Skeletal muscle satellite cell (primary cell): ENCODE measurements around the gene CDHR2.

Experiments used
- H3K27me3 ChIP-seq: 2 replicates; pipeline ENCODE4 v1.7.0; 2013; ENCODE audit warnings: low read length; ENCODE audit not compliant: control insufficient read depth, insufficient read depth
- H3K36me3 ChIP-seq: 2 replicates; pipeline ENCODE4 v1.7.0; 2013; ENCODE audit warnings: mild to moderate bottlenecking, control low read depth, low read length; ENCODE audit not compliant: insufficient read depth
- H3K4me1 ChIP-seq: 2 replicates; pipeline ENCODE4 v1.7.0; 2013; ENCODE audit warnings: low read length; ENCODE audit not compliant: control insufficient read depth, insufficient read depth
- H3K4me2 ChIP-seq: 2 replicates; pipeline ENCODE4 v1.7.0; 2013; ENCODE audit warnings: mild to moderate bottlenecking, low read length
- H3K4me3 ChIP-seq: 2 replicates; pipeline ENCODE4 v1.7.0; 2013; ENCODE audit warnings: low read length
- H3K9ac ChIP-seq: 2 replicates; pipeline ENCODE4 v1.7.0; 2013; ENCODE audit warnings: mild to moderate bottlenecking, low read depth, low read length, moderate library complexity
- H3K9me3 ChIP-seq: replicated peaks from 2 replicates; pipeline ENCODE4 v1.7.0; 2013; ENCODE audit warnings: mild to moderate bottlenecking, control low read depth, low read length

The CDHR2 gene

DNA sequence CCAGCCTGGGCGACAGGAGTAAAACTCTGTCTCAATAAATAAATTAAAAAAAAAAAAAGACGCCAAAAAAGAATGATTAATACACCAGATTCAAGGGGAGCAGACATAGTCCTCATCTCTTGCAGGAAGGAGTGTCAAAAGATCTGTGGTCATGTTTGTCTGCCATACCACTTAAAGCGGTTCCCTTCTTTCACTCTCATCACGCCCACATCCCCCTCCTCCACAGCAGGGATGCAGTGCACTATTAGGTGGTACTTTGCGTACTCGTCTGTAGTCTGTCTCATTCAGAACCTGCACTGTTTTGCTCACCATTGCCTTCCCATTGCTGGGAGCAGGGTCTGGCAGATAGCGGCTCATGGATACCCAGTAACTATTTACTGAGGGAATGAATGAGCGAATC is 11.2 kb downstream of the CDHR2 start:
- Histone ChIP-seq H3K9me3 (no peaks in the 10 kb centered on the region), H3K36me3 (no peaks in the 10 kb centered on the region), H3K4me1 (peaks cover 5% of the 10 kb centered on the region), H3K9ac (no peak overlapping the region), H3K27me3 (peaks cover 13% of the 10 kb centered on the region), H3K4me2 (no peak overlapping the region), H3K4me3 (no peak overlapping the region)

DNA sequence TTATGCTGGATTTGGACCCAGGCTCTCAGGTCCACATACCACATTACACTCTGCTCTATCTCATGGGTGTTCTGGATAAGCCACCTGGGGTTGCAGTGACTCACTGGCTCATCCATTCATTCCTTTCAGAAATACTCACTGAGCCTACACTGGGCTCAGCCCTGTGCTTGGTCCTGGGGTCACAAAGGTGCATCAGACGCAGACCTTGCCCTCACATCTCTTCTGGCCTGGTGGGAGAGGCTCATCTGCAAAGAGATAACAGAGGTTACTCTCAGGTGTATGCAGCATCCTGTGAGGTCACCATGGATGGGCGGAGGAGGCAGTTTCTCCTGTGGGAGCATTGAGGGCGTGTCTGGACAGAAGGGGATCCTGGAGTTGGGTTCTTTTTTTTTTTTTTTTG is 12.1 kb downstream of the CDHR2 start:
- H3K4me3 ChIP-seq, result no peak overlapping the region
- peaks cover 16% of the 10 kb centered on the region for H3K27me3 ChIP-seq
- H3K9ac ChIP-seq, result no peak overlapping the region
- H3K4me1 ChIP-seq, result no peaks in the 10 kb centered on the region
- H3K4me2 ChIP-seq, result no peak overlapping the region
- no peaks in the 10 kb centered on the region for H3K36me3 ChIP-seq
- no peaks in the 10 kb centered on the region for H3K9me3 ChIP-seq

DNA sequence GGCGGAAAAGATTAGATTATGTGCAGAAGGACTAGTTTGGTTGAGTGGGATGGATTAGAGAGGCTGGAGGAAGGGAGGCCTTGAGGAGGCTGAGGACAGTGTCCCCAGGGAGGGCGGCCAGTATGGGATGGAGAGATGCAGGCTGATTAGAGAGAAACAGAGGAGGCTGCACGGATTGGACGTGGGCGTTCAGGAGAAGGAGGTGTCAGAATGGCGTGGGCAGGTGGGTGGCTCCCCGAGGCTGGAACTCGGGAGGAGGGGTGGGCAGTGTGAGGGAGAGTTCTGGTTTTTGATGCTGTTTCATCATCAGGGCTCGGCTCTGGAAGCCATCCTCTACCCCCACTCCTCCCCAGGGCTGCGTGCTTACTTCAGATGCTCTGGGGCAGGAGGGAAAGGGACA is 13.0 kb downstream of the CDHR2 start:
- H3K27me3 ChIP-seq, result peaks cover 19% of the 10 kb centered on the region
- H3K9me3 ChIP-seq, result no peaks in the 10 kb centered on the region
- H3K4me1 ChIP-seq, result no peaks in the 10 kb centered on the region
- no peak overlapping the region for H3K9ac ChIP-seq
- no peak overlapping the region for H3K4me3 ChIP-seq
- H3K36me3 ChIP-seq, result no peaks in the 10 kb centered on the region
- no peak overlapping the region for H3K4me2 ChIP-seq

DNA sequence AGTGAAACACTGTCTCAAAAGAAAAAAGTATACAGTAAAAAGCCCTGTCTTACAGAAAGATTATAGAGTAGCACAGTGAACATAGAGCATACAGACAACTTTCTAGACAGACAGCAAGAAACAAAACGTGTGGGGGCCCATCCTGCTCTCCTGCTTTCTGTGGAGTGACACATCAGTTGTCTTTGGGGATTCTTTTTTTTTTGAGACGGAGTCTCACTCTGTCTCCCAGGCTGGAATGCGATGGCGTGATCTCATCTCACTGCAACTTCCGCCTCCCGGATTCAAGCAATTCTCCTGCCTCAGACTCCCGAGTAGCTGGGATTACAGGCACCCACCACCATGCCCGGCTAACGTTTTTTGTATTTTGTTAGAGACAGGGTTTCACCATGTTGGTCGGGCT is 14.9 kb downstream of the CDHR2 start:
- H3K4me3 ChIP-seq, result no peak overlapping the region
- no peak overlapping the region for H3K9ac ChIP-seq
- H3K4me1 ChIP-seq, result no peaks in the 10 kb centered on the region
- H3K4me2 ChIP-seq, result no peak overlapping the region
- H3K36me3 ChIP-seq, result no peaks in the 10 kb centered on the region
- H3K9me3 ChIP-seq, result no peaks in the 10 kb centered on the region
- H3K27me3 ChIP-seq, result peaks cover 26% of the 10 kb centered on the region

DNA sequence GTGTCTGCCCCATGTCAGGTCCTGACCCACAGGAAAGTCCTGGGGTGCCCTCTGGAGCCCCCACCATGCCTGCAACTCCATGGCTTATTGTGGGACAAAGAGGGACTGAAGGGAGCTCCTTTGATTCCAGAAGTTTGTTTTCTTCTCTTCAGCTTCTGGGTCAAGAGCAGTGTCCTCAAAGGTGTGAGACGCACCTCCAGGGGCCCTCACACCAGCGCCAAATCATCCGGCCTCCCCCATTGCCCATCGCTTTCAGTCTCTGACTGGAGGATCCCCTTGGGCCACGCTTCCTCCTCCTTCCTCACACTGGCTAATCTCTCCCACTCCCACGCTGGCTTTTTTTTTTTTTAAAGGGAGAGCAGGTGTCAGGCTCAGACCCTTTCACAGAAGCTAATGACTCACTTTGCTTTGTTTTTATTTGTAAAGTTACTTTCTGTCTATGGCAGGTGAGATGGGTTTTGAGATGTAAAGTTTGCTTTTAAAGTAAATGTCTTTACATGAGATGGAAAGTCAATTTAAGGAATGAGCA is 16.7 kb downstream of the CDHR2 start:
- Histone ChIP-seq H3K4me2 (no peak overlapping the region), H3K4me3 (no peak overlapping the region), H3K36me3 (no peaks in the 10 kb centered on the region), H3K9ac (no peak overlapping the region), H3K27me3 (peaks cover 21% of the 10 kb centered on the region), H3K4me1 (no peaks in the 10 kb centered on the region), H3K9me3 (no peaks in the 10 kb centered on the region)

DNA sequence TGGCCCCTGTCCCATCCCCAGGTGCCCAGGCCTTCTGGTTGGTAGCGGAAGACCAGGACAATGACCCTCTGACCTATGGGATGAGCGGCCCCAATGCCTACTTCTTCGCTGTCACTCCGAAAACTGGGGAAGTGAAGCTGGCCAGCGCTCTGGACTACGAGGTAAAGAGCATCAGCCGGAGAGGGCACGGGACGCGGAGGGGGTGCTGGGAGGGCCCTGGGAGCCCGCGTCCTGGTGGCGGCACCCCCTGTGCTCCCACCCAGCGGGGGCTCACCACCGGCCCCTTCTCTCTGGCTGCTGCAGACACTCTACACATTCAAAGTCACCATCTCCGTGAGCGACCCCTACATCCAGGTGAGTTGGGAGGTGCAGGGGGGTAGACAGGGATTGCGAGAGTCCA is 19.5 kb downstream of the CDHR2 start:
- Histone ChIP-seq H3K4me1 (no peaks in the 10 kb centered on the region), H3K4me3 (no peak overlapping the region), H3K36me3 (no peaks in the 10 kb centered on the region), H3K9ac (no peak overlapping the region), H3K4me2 (no peak overlapping the region), H3K27me3 (peaks cover 18% of the 10 kb centered on the region), H3K9me3 (no peaks in the 10 kb centered on the region)

DNA sequence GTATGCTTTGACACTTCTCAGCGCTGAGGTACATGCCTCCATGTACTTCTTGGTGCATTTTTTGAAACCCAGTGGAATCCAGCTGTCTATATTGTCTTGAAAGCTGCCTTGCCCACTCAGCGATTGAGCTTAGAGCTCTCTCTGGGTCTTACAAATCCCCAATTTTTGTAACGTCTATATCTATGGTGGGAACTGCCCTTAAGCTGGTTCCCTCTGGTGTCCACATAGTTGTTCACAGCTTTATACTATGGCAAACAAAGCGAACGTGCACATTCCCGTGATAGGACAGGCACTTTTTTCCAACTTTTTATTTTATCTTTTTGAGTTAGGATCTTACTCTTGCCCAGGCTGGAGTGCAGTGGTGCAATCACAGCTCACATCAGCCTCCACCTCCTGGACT is 20.9 kb downstream of the CDHR2 start:
- H3K4me1 ChIP-seq, result no peaks in the 10 kb centered on the region
- no peak overlapping the region for H3K4me2 ChIP-seq
- H3K4me3 ChIP-seq, result no peak overlapping the region
- H3K9me3 ChIP-seq, result no peaks in the 10 kb centered on the region
- H3K9ac ChIP-seq, result no peak overlapping the region
- H3K27me3 ChIP-seq, result peaks cover 18% of the 10 kb centered on the region
- H3K36me3 ChIP-seq, result no peaks in the 10 kb centered on the region

DNA sequence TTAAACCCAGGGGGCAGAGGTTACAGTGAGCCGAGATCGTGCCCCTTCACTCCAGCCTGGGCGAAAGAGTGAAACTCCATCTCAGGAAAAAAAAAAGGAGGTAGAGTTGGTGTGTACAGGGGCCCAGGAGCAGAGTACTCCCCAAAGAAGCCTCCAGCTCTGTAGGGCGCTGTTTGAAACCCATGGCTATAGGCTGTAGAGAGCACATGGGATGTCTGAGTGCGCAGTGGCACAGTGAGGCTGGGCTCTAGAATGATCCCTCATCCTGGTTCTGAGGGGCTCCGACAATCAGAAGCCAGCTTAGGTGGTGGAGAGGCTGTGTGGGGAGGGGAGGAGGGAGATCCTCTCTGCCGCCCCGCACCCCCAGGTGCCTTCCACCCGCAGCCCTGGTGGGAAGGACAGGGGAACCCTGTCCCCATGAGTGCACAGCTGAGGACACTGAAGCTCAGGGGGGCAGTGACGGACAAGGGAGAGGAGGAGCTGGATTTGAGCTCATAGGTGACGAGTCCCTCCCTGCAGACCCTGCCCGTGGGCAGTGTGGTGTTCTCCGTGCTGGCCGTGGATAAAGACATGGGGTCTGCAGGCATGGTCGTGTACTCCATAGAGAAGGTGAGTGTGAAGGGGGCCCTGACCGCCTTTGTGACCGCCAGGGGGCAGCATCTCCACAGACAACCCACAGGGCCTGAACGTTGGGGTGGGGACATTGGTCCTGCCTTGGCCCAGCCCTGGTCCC is 24.6 kb downstream of the CDHR2 start:
- Histone ChIP-seq H3K27me3 (peaks cover 5% of the 10 kb centered on the region), H3K4me2 (no peak overlapping the region), H3K9ac (no peak overlapping the region), H3K36me3 (no peaks in the 10 kb centered on the region), H3K9me3 (no peaks in the 10 kb centered on the region), H3K4me3 (no peak overlapping the region), H3K4me1 (no peaks in the 10 kb centered on the region)

DNA sequence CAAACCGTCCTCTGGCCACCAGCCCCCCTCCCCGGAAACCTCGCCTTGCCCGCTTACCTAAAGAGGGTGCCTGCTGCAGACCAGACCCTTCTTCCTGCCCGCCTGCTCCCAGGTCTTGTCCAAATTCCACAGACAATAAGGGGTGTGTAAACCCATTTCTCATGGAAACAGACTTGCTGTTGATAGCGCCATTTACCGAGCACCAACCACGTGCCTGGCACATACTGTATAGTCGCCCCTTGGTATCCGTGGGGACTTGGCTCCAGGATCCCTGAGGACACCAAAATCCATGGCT is 25.1 kb downstream of the CDHR2 start:
- no peak overlapping the region for H3K9ac ChIP-seq
- no peaks in the 10 kb centered on the region for H3K36me3 ChIP-seq
- no peak overlapping the region for H3K4me2 ChIP-seq
- no peaks in the 10 kb centered on the region for H3K9me3 ChIP-seq
- H3K4me1 ChIP-seq, result no peaks in the 10 kb centered on the region
- H3K4me3 ChIP-seq, result no peak overlapping the region
- peaks cover 4% of the 10 kb centered on the region for H3K27me3 ChIP-seq

DNA sequence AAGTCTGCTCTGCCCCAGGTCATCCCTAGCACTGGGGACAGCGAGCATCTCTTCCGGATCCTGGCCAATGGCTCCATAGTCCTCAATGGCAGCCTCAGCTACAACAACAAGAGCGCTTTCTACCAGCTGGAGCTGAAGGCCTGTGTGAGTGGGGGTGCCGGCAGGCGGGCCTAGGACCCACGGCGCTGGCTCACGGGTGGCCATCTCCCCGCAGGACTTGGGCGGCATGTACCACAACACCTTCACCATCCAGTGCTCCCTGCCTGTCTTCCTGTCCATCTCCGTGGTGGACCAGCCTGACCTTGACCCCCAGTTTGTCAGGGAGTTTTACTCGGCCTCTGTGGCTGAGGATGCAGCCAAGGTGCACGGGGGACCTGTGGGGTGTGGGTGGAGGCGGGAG is 25.9 kb downstream of the CDHR2 start:
- no peaks in the 10 kb centered on the region for H3K9me3 ChIP-seq
- H3K27me3 ChIP-seq, result peaks cover 4% of the 10 kb centered on the region
- H3K9ac ChIP-seq, result no peak overlapping the region
- H3K36me3 ChIP-seq, result no peaks in the 10 kb centered on the region
- no peaks in the 10 kb centered on the region for H3K4me1 ChIP-seq
- H3K4me2 ChIP-seq, result no peak overlapping the region
- no peak overlapping the region for H3K4me3 ChIP-seq

DNA sequence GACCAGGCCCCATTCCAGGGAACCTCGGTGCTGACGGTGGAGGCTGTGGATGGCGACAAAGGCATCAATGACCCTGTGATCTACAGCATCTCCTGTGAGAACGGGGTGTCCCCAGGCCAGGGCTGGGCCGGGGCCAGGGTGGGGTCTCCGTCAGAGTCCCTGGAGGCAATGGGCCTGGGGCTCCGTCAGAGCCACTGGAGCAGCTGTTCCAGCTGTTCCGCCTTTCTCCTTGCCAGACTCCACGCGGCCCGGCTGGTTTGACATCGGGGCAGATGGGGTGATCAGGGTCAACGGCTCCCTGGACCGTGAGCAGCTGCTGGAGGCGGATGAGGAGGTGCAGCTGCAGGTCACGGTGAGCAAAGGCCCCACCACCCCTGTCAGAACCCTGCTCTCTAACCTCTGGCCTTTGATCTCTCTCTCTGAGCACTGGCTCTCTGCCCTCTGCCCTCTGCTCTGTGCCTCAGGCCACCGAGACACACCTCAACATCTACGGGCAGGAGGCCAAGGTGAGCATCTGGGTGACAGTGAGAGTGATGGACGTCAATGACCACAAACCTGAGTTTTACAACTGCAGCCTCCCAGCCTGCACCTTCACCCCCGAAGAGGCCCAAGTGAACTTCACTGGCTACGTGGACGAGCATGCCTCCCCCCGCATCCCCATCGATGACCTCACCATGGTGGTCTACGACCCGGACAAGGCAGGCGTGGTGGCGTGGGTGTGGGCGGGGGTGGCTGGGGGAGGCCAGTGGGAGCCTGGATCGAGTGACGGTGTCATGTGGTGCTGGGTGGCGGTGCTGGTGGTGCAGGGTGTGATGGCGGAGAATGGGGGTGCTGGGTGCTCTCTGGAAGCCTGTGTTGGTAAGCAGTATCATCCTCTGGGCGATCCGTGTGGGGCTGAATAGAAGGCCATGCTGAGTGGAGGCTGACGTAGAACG is 26.6 kb downstream of the CDHR2 start:
- Histone ChIP-seq H3K4me2 (no peak overlapping the region), H3K27me3 (peaks cover 4% of the 10 kb centered on the region), H3K4me3 (no peak overlapping the region), H3K9me3 (no peaks in the 10 kb centered on the region), H3K9ac (no peak overlapping the region), H3K36me3 (no peaks in the 10 kb centered on the region), H3K4me1 (no peaks in the 10 kb centered on the region)
